ENCODE measurements around the gene GLB1L3. TPM values are rescaled to one million over a fixed set of nuclear protein-coding genes. Genes with fewer than 3 reads are reported as not detected.

GLB1L3 gene, protein sequence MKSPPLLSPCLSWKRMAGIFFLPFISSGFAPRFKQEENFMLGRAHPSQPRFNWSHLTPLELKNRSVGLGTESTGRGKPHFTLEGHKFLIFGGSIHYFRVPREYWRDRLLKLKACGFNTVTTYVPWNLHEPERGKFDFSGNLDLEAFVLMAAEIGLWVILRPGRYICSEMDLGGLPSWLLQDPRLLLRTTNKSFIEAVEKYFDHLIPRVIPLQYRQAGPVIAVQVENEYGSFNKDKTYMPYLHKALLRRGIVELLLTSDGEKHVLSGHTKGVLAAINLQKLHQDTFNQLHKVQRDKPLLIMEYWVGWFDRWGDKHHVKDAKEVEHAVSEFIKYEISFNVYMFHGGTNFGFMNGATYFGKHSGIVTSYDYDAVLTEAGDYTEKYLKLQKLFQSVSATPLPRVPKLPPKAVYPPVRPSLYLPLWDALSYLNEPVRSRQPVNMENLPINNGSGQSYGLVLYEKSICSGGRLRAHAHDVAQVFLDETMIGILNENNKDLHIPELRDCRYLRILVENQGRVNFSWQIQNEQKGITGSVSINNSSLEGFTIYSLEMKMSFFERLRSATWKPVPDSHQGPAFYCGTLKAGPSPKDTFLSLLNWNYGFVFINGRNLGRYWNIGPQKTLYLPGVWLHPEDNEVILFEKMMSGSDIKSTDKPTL
- total RNA-seq, result 0.16 and 0.63 TPM in 2 replicates

GRCh38 chr11:134275534-134276395 lies at the start of gene GLB1L3:
Gene GLB1L3 (plus strand): TSS chr11:134276379. CDS start chr11:134276741, 362 bp downstream.

DNA sequence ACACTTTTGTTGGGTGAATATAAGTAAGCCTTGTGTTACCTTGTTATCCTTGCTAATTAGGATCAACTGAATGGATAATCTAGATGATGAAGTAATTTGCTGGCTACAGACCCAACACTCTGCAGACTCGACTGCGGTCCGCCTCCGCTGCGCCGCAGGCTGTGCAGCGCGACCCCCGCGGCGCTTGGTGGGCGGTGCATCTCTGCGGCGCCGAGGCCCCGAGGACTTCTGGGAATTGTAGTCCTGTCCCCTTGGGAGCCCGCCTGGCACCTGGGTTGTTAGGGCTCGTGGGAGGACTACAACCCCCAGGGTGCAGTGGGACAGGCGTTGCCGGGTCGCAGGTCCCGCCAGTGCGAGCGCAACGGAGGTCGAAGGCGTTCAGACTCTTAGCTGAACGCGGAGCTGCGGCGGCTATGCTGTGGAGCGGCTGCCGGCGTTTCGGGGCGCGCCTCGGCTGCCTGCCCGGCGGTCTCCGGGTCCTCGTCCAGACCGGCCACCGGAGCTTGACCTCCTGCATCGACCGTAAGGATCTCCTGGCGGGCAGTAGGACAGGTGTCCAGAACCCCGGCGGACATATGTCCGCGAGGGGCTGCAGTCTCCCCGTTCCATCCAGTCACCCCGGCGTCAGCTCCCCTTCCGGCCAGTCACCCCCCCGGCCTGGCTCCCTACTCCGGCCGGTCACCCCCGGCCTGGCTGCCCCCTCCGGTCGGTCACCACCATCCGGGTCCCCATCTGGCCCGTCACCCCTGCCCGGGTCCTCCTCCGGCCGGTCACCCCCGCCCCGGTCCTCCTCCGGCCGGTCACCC lies 22.8 kb upstream of the GLB1L3 start, which contains the start of the genes ACAD8 and THYN1:
Gene ACAD8 (plus strand): TSS at position 381 of the 806 bp plus-strand sequence. CDS start 33 bp downstream, at position 414.
Gene THYN1 (minus strand): TSS at position 165 of the 806 bp plus-strand sequence. CDS start 470 bp downstream, outside the sequence.

GRCh38 chr11:134331354-134332188 lies 55.4 kb downstream of the GLB1L3 start, which contains the start of gene GLB1L2:
Gene GLB1L2 (plus strand): TSS chr11:134331988. CDS start chr11:134332062, 74 bp downstream.

Other genes starting within 250 kb of the GLB1L3 start
- 23.5 and 31.1 TPM in 2 replicates for gene JAM3, start 207.3 kb upstream of the GLB1L3 start, total RNA-seq
- 6.8 and 31.1 TPM in 2 replicates for gene NCAPD3, start 52.4 kb upstream of the GLB1L3 start, total RNA-seq
- gene VPS26B, start 51.7 kb upstream of the GLB1L3 start, total RNA-seq, result 25.3 and 38.8 TPM in 2 replicates
- 51.3 and 64.5 TPM in 2 replicates for gene THYN1, start 23.0 kb upstream of the GLB1L3 start, total RNA-seq
- 14.0 and 16.9 TPM in 2 replicates for gene ACAD8, start 22.8 kb upstream of the GLB1L3 start, total RNA-seq
- 6.2 and 9.4 TPM in 2 replicates for gene GLB1L2, start 55.6 kb downstream of the GLB1L3 start, total RNA-seq
- under 0.01 TPM in 1 of 2 replicates, not detected in the other for gene B3GAT1, start 135.9 kb downstream of the GLB1L3 start, total RNA-seq

Measured in mesangial cell (primary cell).